Caco-2 (cell line): ENCODE data around the gene HDAC3. TPM values are rescaled to one million over a fixed set of nuclear protein-coding genes. Genes with fewer than 3 reads are reported as not detected.
A peak's percentile ranks its signal among the peaks of the same experiment; 100 is the strongest.

Experiments used
- BruUV-seq: library from RNA; stranded (reverse); fragments of 400-500 nt; replicated peaks from 2 replicates; lab custom pipeline; 2021; lab: Mats Ljungman, UMichigan
- CTCF ChIA-PET: fragments of 300-600 bp; sonication (Branson Sonifier 250); formaldehyde crosslinking; loops from one replicate; lab custom pipeline; 2022; ENCODE audit warnings: antibody characterized with exemption; lab: Charles Lee
- POLR2A ChIA-PET: fragments of 300-600 bp; sonication (Branson Sonifier 250); formaldehyde crosslinking; loops from one replicate; lab custom pipeline; 2022; ENCODE audit warnings: antibody characterized with exemption; lab: Charles Lee
- DNase-seq, 2 experiments: peaks; one replicate each; pipeline versions ENCODE4 v3.0.0 to v3.0.0-alpha.2; 2020 to 2022
- H3K27me3 ChIP-seq: replicated peaks from 2 replicates; pipeline ENCODE4 v1.6.0; 2011; ENCODE audit warnings: low read length; ENCODE audit not compliant: control insufficient read depth, insufficient read depth
- H3K36me3 ChIP-seq: 2 replicates; pipeline ENCODE4 v1.5.1; 2011; ENCODE audit warnings: low read length; ENCODE audit not compliant: control insufficient read depth, insufficient read depth
- H3K4me1 ChIP-seq: fragments of 250-450 bp; sonication (Bioruptor Pico); 2 replicates; pipeline ENCODE4 v1.5.1; 2020; ENCODE audit warnings: mild to moderate bottlenecking
- H3K4me3 ChIP-seq: 2 replicates; pipeline ENCODE4 v1.5.1; 2011; ENCODE audit warnings: low read depth, mild to moderate bottlenecking, control low read depth, low read length
- H3K9me3 ChIP-seq: fragments of 250-450 bp; sonication (Bioruptor Pico); 2 replicates; pipeline ENCODE4 v1.5.1; 2020; ENCODE audit warnings: mild to moderate bottlenecking, moderate library complexity
- H3K27ac Mint-ChIP-seq: one replicate; pipeline ENCODE4 v1.8.0; 2022; ENCODE audit warnings: mixed read lengths; ENCODE audit not compliant: unreplicated experiment
- H3K27me3 Mint-ChIP-seq: one replicate; pipeline ENCODE4 v1.8.0; 2022; ENCODE audit warnings: mixed read lengths; ENCODE audit not compliant: insufficient read depth, unreplicated experiment
- H3K36me3 Mint-ChIP-seq: one replicate; pipeline ENCODE4 v1.8.0; 2022; ENCODE audit warnings: mild to moderate bottlenecking, mixed read lengths; ENCODE audit not compliant: insufficient read depth, unreplicated experiment
- H3K4me1 Mint-ChIP-seq: one replicate; pipeline ENCODE4 v1.8.0; 2022; ENCODE audit warnings: low read depth, mixed read lengths; ENCODE audit not compliant: unreplicated experiment
- H3K4me3 Mint-ChIP-seq: one replicate; pipeline ENCODE4 v1.8.0; 2022; ENCODE audit warnings: mild to moderate bottlenecking, moderate library complexity, mixed read lengths; ENCODE audit not compliant: unreplicated experiment
- H3K9me3 Mint-ChIP-seq: one replicate; pipeline ENCODE4 v1.8.0; 2022; ENCODE audit warnings: mixed read lengths; ENCODE audit not compliant: unreplicated experiment
- CTCF ChIP-seq, 2 experiments: fragments of 200-600 bp in 1 of 2; IDR thresholded peaks; 1 replicate in 1 of 2; 2 replicates in 1 of 2; pipeline versions ENCODE4 v1.5.1 to v1.8.0; 2011 to 2022; ENCODE audit warnings: antibody characterized with exemption in 1 of 2, control low read depth in 1 of 2, inconsistent platforms in 1 of 2, low read depth in 1 of 2, low read length in 1 of 2, mild to moderate bottlenecking in 1 of 2, moderate library complexity in 1 of 2; ENCODE audit not compliant: insufficient read depth in 1 of 2, severe bottlenecking in 1 of 2, unreplicated experiment in 1 of 2
- intact Hi-C: fragments of 100-400 bp; cut with micrococcal nuclease; formaldehyde crosslinking; loops from one replicate; pipeline ENCODE4 v1.10.0; 2022; ENCODE audit not compliant: unreplicated experiment
- total RNA-seq: library from RNA; stranded (reverse); gene quantifications from 2 replicates; pipeline ENCODE4 v1.2.3, GENCODE V29; 2022

Gene HDAC3
- total RNA-seq, 1 experiment from 2014 or later: 73.0 TPM

GRCh38 chr5:141680178-141680577 is 43.5 kb upstream of the HDAC3 start:
- intact Hi-C loops: no loop called here
- H3K27me3 Mint-ChIP-seq: no peaks in the 10 kb centered on the region
- BruUV-seq: no TSS peak
- H3K4me3 Mint-ChIP-seq: no peak overlapping the region
- Histone ChIP-seq H3K9me3 (no peaks in the 10 kb centered on the region), H3K27me3 (no peaks in the 10 kb centered on the region), H3K4me1 (peaks cover 15% of the 10 kb centered on the region), H3K4me3 (no peak overlapping the region), H3K36me3 (no peaks in the 10 kb centered on the region)
- DNase-seq: no peak
- ChIA-PET POLR2A (no interaction called here), CTCF (no interaction called here)
- H3K4me1 Mint-ChIP-seq: peaks cover 13% of the 10 kb centered on the region
- no peak overlapping the region for H3K27ac Mint-ChIP-seq
- TF ChIP-seq CTCF (IDR thresholded peaks at IDR 0.05; ENCODE audit: insufficient read depth in 1 of 2, low read depth in 1 of 2, low read length in 1 of 2, severe bottlenecking in 1 of 2, unreplicated experiment in 1 of 2): no peak
- peaks cover 6% of the 10 kb centered on the region for H3K36me3 Mint-ChIP-seq
- H3K9me3 Mint-ChIP-seq: no peaks in the 10 kb centered on the region

GRCh38 chr5:141677415-141677814 is 40.8 kb upstream of the HDAC3 start:
- BruUV-seq: no TSS peak
- CTCF ChIA-PET: no interaction called here
- POLR2A ChIA-PET: no interaction called here

GRCh38 chr5:141675672-141676071 is 39.0 kb upstream of the HDAC3 start:
- no peaks in the 10 kb centered on the region; the same call in 1 of the 2 replicates for H3K4me1 ChIP-seq
- DNase-seq: no peak
- Mint-ChIP-seq H3K4me3 (no peak overlapping the region), H3K4me1 (peaks cover 5% of the 10 kb centered on the region), H3K36me3 (peaks cover 6% of the 10 kb centered on the region), H3K27ac (no peak overlapping the region), H3K27me3 (no peaks in the 10 kb centered on the region), H3K9me3 (no peaks in the 10 kb centered on the region)
- ChIA-PET CTCF (no interaction called here), POLR2A (no interaction called here)
- TF ChIP-seq CTCF (IDR thresholded peaks at IDR 0.05; ENCODE audit: insufficient read depth in 1 of 2, low read depth in 1 of 2, low read length in 1 of 2, severe bottlenecking in 1 of 2, unreplicated experiment in 1 of 2): no peak
- intact Hi-C loops: no loop called here
- no TSS peak for BruUV-seq
- no peaks in the 10 kb centered on the region for H3K36me3 ChIP-seq
- no peaks in the 10 kb centered on the region for H3K9me3 ChIP-seq
- H3K27me3 ChIP-seq: no peaks in the 10 kb centered on the region
- no peak overlapping the region for H3K4me3 ChIP-seq

More at GRCh38 chr5:141677415-141677814, 40.8 kb upstream of the HDAC3 start:
- Histone ChIP-seq H3K4me1 (peaks cover 11% of the 10 kb centered on the region), H3K4me3 (no peak overlapping the region), H3K27me3 (no peaks in the 10 kb centered on the region), H3K9me3 (no peaks in the 10 kb centered on the region), H3K36me3 (no peaks in the 10 kb centered on the region)
- Mint-ChIP-seq H3K27me3 (no peaks in the 10 kb centered on the region), H3K4me3 (no peak overlapping the region), H3K4me1 (peaks cover 13% of the 10 kb centered on the region), H3K36me3 (peaks cover 6% of the 10 kb centered on the region), H3K9me3 (no peaks in the 10 kb centered on the region), H3K27ac (no peak overlapping the region)
- DNase-seq: peak in 1 of 2 experiments; percentile 59
- TF ChIP-seq CTCF (IDR thresholded peaks at IDR 0.05; ENCODE audit: insufficient read depth in 1 of 2, low read depth in 1 of 2, low read length in 1 of 2, severe bottlenecking in 1 of 2, unreplicated experiment in 1 of 2): peak in 1 of 2 experiments; percentile 41
- intact Hi-C loops: loop anchor here (1.0 kb wide), 1 partner anchor 12 kb away; no protein-coding TSS in a partner anchor
